ENCODE results near the gene ULBP2. TPM values are rescaled to one million over a fixed set of nuclear protein-coding genes. Genes with fewer than 3 reads are reported as not detected.

The ULBP2 gene
- total and polyA plus RNA-seq, 2 of the 8 experiments (the other 6 are each of a cell fraction or from before 2014, with no cell fraction given), result 0.05 TPM; not detected in 1

GRCh38 chr6:149951626-149952025 lies 9.8 kb downstream of the ULBP2 start:
- Histone ChIP-seq H3K18ac (ENCODE audit: extremely low read depth, low read length) (no peak overlapping the region), H2BK5ac (ENCODE audit: low read depth, low read length) (no peak overlapping the region), H4K91ac (replicated peaks; ENCODE audit: insufficient read length, low read length) (no peak overlapping the region), H2BK12ac (ENCODE audit: low read depth, low read length) (no peak overlapping the region), H4K20me1 (replicated peaks in 1 of 2; ENCODE audit: control insufficient read depth in 1 of 2, insufficient read depth in 2 of 2, low read length in 2 of 2) (peaks cover 0 to 3% of the 10 kb centered on the region in 2 experiments), H3K4me1 (replicated peaks in 1 of 4; ENCODE audit: control insufficient read depth in 3 of 4, insufficient read depth in 4 of 4, low read length in 3 of 4) (peaks cover 0 to 2% (median 0%) of the 10 kb centered on the region in 4 experiments; a peak in 1 of 7 replicates), H3K9ac (replicated peaks in 1 of 4; ENCODE audit: extremely low read depth in 1 of 4, low read depth in 3 of 4, low read length in 3 of 4) (no peak overlapping the region), H3K36me3 (ENCODE audit: control insufficient read depth in 2 of 4, insufficient read depth in 4 of 4, low read length in 3 of 4) (no peaks in the 10 kb centered on the region), H3K14ac (ENCODE audit: insufficient read length) (no peak overlapping the region), H2AFZ (ENCODE audit: low read length) (no peak overlapping the region), H3K4me3 (ENCODE audit: extremely low read depth in 1 of 4, insufficient read depth in 2 of 4, low read depth in 3 of 4, low read length in 4 of 4) (no peak overlapping the region), H2BK15ac (ENCODE audit: low read length) (no peak overlapping the region), H3K79me1 (ENCODE audit: low read depth, low read length) (no peaks in the 10 kb centered on the region), H3K23me2 (ENCODE audit: low read depth, low read length) (peaks cover 1% of the 10 kb centered on the region; the same call in 1 of the 2 replicates), H3K4me2 (ENCODE audit: insufficient read depth in 1 of 2, low read depth in 2 of 2, low read length in 2 of 2) (no peak overlapping the region), H2AK5ac (ENCODE audit: low read depth, low read length) (no peak overlapping the region), H2BK120ac (replicated peaks; ENCODE audit: low read depth, low read length) (no peak overlapping the region), H4K8ac (ENCODE audit: extremely low read depth, insufficient read depth, low read length) (no peak overlapping the region), H3K56ac (replicated peaks; ENCODE audit: insufficient read length, low read depth, low read length) (no peak overlapping the region), H2BK20ac (ENCODE audit: low read length) (no peak overlapping the region), H3K27ac (ENCODE audit: low read depth, low read length) (no peak overlapping the region), H3K27me3 (replicated peaks in 1 of 4; ENCODE audit: control insufficient read depth in 3 of 4, extremely low read depth in 1 of 4, insufficient read depth in 3 of 4, low read length in 3 of 4) (peaks cover 20 to 69% (median 48%) of the 10 kb centered on the region in 4 experiments), H3K4ac (replicated peaks; ENCODE audit: insufficient read length, low read depth, low read length) (no peak overlapping the region), H3K23ac (ENCODE audit: insufficient read length) (no peak overlapping the region), H4K5ac (ENCODE audit: insufficient read length, low read depth, low read length) (no peak overlapping the region), H3K79me2 (ENCODE audit: control insufficient read depth in 1 of 2, insufficient read depth in 2 of 2, low read length in 2 of 2) (no peaks in the 10 kb centered on the region), H3K9me3 (ENCODE audit: insufficient read depth in 2 of 2, low read depth in 1 of 2, low read length in 1 of 2) (no peaks in the 10 kb centered on the region)
- no peak for FAIRE-seq
- TF ChIP-seq CHD1 (IDR thresholded peaks at IDR 0.05; ENCODE audit: low read depth, low read length), result no peak
- TF ChIP-seq CTBP2 (IDR thresholded peaks at IDR 0.05; ENCODE audit: borderline replicate concordance, insufficient read depth, insufficient read length, low read length), result no peak
- TF ChIP-seq YY1 (IDR thresholded peaks at IDR 0.05; ENCODE audit: low read depth, low read length), result no peak
- no peak for TF ChIP-seq SP2 (IDR thresholded peaks at IDR 0.05; ENCODE audit: low read length)
- TF ChIP-seq, protein P1, sequence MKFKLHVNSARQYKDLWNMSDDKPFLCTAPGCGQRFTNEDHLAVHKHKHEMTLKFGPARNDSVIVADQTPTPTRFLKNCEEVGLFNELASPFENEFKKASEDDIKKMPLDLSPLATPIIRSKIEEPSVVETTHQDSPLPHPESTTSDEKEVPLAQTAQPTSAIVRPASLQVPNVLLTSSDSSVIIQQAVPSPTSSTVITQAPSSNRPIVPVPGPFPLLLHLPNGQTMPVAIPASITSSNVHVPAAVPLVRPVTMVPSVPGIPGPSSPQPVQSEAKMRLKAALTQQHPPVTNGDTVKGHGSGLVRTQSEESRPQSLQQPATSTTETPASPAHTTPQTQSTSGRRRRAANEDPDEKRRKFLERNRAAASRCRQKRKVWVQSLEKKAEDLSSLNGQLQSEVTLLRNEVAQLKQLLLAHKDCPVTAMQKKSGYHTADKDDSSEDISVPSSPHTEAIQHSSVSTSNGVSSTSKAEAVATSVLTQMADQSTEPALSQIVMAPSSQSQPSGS (IDR thresholded peaks at IDR 0.05; ENCODE audit: low read length), result no peak
- no peak for TF ChIP-seq NANOG (IDR thresholded peaks at IDR 0.05; ENCODE audit: insufficient read depth, low read depth, low read length, poor library complexity, severe bottlenecking)
- TF ChIP-seq SP1 (IDR thresholded peaks at IDR 0.05; ENCODE audit: low read depth, low read length), result no peak
- TF ChIP-seq SIRT6 (IDR thresholded peaks at IDR 0.05; ENCODE audit: low read length), result no peak
- no peak for TF ChIP-seq NRF1 (IDR thresholded peaks at IDR 0.05; ENCODE audit: low read depth, low read length)
- TF ChIP-seq FOSL1 (IDR thresholded peaks at IDR 0.05; ENCODE audit: insufficient read depth, low read depth, low read length), result no peak
- no peak for TF ChIP-seq CREB1 (IDR thresholded peaks at IDR 0.05)
- TF ChIP-seq BACH1 (IDR thresholded peaks at IDR 0.05; ENCODE audit: low read length), result no peak
- no peak for TF ChIP-seq KDM4A (IDR thresholded peaks at IDR 0.05; ENCODE audit: low read depth, low read length, severe bottlenecking)
- TF ChIP-seq JUN (IDR thresholded peaks at IDR 0.05; ENCODE audit: low read depth, low read length), result no peak
- POLR2A ChIA-PET (ENCODE audit: partially characterized antibody), result no interaction called here
- WGBS, 2 experiments (ENCODE audit: extremely low coverage in 1 of 2, insufficient coverage in 1 of 2, insufficient read length in 1 of 2, insufficient replicate concordance in 2 of 2, low coverage in 1 of 2, low lambda C conversion rate in 2 of 2, missing lambda C conversion rate in 1 of 2), result 98% methylated on average over 3 of the region's 3 CpGs; no CpG with 5 or more reads in 1 of the 2 experiments
- DNase-seq (ENCODE audit: low read depth in 1 of 2, low spot score in 2 of 2), result no peak
- CTCF ChIA-PET (ENCODE audit: partially characterized antibody), result interaction anchor here (0.6 to 2.3 kb wide), 6 partner anchors 9 to 119 kb away, joined by 3 to 15 read pairs (median 8); no protein-coding TSS in a partner anchor

Measured in H1 (cell line).